ENCODE measurements around the gene EIF4G3.
"Not testable (repeated sequence)": the region's sequence is repeated elsewhere in the genome, so short reads cannot be mapped to it uniquely, and the experiment has no call there.

The EIF4G3 gene

DNA sequence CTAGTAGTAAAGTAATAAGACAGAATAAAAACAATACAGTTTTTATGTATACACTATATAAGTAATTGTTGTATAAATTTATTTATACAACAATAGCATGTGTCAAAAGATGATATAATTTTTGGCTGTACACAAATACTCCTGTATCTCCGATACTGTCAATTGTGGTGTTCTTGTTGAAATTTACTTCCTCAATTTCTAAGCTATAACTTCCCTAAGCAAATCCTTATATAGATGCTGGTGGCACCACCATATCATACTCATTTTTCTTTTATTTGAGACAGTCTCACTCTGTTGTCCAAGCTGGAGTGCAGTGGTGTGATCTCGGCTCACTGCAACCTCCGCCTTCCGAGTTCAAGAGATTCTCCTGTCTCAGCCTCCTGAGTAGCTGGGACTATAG lies 248.6 kb downstream of the EIF4G3 start:
- Mint-ChIP-seq H3K9me3 (no peaks in the 10 kb centered on the region), H3K4me3 (no peak overlapping the region), H3K4me1 (peaks cover 12% of the 10 kb centered on the region), H3K27me3 (no peaks in the 10 kb centered on the region), H3K27ac (no peak overlapping the region)
- ATAC-seq, result no peak
- no peak for DNase-seq

DNA sequence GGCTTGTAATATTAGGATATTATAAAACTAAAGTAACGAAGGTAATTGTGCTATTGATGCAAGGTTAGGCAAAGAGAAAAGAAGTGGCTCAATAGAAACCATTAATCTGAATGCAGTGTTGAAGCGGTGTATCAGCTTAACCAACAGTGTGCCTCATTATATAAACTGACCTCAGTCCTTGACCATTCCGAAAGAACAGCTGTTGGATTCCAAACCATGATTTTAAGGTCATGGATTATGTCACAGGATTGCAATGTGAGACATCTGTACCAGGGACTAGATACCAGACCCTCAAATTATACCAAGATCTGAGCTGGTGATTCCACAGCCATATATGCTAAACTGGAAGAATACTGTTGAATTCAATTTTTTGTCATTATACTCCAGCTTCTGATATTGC lies 255.4 kb downstream of the EIF4G3 start:
- H3K27ac Mint-ChIP-seq, result no peak overlapping the region
- no peak for ATAC-seq
- no peaks in the 10 kb centered on the region for H3K9me3 Mint-ChIP-seq
- H3K4me1 Mint-ChIP-seq, result no peaks in the 10 kb centered on the region
- no peaks in the 10 kb centered on the region for H3K27me3 Mint-ChIP-seq
- DNase-seq, result no peak
- H3K4me3 Mint-ChIP-seq, result no peak overlapping the region

DNA sequence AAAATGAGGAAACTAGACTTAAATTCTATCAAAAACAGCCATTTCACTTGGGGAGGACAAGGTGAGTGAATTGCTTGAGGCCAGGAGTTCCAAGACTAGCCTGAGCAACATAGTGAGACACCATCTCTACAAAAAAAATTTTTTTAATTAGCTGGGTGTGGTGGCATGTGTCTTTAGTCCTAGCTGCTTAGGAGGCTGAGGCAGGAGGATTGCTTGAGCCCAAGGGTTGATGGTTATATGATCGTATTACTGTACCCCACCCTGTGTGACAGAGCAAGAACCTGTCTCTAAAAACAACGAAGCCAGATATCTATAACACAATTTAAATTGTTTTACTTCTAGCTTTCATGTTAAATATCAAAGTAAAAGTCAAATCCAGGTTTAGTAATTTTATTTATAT lies 263.5 kb downstream of the EIF4G3 start:
- Mint-ChIP-seq H3K4me1 (no peaks in the 10 kb centered on the region), H3K9me3 (no peaks in the 10 kb centered on the region), H3K27ac (no peak overlapping the region), H3K4me3 (no peak overlapping the region), H3K27me3 (no peaks in the 10 kb centered on the region)
- ATAC-seq (no peak), DNase-seq (no peak)

DNA sequence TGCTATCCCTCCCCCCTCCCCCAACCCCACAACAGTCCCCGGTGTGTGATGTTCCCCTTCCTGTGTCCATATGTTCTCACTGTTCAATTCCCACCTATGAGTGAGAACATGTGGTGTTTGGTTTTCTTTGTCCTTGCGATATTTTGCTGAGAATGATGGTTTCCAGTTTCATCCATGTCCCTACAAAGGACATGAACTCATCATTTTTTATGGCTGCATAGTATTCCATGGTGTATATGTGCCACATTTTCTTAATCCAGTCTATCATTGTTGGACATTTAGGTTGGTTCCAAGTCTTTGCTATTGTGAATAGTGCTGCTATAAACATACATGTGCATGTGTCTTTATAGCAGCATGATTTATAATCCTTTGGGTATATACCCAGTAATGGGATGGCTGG lies 269.2 kb downstream of the EIF4G3 start:
- not testable (repeated sequence) for H3K4me1 Mint-ChIP-seq, ATAC-seq

DNA sequence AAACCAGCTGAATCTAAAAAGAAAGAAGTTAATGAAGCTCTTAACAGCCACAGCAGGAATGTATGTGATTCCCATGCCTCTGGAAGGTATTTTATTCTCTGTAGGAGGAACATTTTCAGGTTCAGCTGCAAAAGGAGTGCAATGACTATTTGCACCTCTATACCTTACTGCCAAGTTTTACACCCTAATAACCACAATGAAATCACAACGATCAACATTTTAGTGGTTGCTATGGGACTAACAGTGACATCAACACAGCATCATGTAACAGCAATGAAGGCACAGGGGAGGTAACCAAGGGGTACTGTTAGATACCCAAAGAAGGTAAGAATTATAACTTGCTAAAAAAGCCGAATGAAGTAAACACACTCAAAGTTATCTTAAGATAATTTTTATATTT lies 273.3 kb downstream of the EIF4G3 start:
- no peak overlapping the region for H3K27ac Mint-ChIP-seq

More for the DNA sequence above, 269.2 kb downstream of the EIF4G3 start:
- not testable (repeated sequence) for H3K9me3 Mint-ChIP-seq, DNase-seq, H3K4me3 Mint-ChIP-seq, H3K27ac Mint-ChIP-seq, H3K27me3 Mint-ChIP-seq

DNA sequence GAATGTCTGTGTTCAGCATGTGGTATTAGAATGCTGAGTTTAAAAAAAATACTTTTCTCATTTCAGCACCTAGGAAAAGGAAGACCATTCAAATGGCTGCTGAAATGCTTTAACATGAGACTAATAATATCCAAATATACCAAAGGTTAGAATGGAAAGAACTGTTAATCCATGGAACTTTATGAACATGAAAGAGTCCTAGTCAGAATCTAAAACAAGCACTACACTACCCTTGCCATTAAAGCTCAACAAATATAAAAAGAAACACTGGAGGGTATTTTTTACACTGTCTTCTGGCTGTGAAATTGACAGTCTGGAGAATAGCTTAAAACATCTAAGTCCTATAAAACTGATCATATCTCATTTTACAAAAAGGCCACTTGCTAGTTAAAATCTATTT lies 276.6 kb downstream of the EIF4G3 start:
- Mint-ChIP-seq H3K4me1 (no peaks in the 10 kb centered on the region), H3K9me3 (no peaks in the 10 kb centered on the region), H3K27me3 (no peaks in the 10 kb centered on the region), H3K27ac (no peak overlapping the region), H3K4me3 (no peak overlapping the region)
- ATAC-seq (no peak), DNase-seq (no peak)

More for the DNA sequence above, 273.3 kb downstream of the EIF4G3 start:
- Mint-ChIP-seq H3K4me3 (no peak overlapping the region), H3K9me3 (no peaks in the 10 kb centered on the region), H3K4me1 (no peaks in the 10 kb centered on the region), H3K27me3 (no peaks in the 10 kb centered on the region)
- ATAC-seq, result no peak
- DNase-seq, result no peak

DNA sequence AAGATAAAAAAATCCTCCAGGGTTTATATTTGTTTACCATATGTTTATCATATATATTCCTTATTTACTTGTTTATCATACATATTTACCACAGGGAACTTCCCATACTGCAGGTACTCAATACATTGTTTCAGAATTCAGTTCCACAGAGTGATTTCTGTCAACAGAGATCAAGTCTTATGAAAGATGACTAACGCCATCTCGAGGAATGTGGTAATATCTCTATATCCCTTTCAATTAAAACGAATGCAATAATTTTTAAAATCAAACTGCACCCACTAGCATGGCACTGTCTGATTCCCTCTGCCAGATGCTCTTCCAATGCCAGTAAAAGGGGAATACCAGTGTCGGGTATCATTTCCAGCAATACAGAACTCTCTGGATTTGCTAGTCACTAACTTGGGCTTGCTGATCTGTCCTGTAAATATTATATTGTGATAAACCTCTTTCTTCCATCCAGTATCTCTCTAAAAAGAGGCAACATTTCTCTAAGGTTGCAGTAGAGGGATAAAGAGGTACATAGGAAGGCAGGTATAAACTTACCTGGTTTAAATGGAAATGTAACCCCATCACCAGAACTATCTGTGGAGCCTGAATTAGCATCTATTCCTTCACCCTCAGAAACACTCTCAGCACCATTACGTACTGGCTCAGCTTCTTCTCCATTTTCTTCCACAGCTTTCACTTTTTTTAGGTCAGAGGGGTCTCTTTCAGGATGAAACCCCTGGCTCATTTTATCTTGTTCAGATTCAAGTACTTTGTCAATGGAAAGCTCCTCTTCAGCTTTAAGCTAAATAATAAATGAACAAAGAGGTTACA lies 277.3 kb downstream of the EIF4G3 start:
- H3K9me3 Mint-ChIP-seq, result no peaks in the 10 kb centered on the region
- no peaks in the 10 kb centered on the region for H3K4me1 Mint-ChIP-seq
- H3K4me3 Mint-ChIP-seq, result no peak overlapping the region
- H3K27me3 Mint-ChIP-seq, result no peaks in the 10 kb centered on the region
- DNase-seq, result no peak
- peak overlapping the region in 1 of 2 donors; percentile 48 for H3K27ac Mint-ChIP-seq
- no peak for ATAC-seq

DNA sequence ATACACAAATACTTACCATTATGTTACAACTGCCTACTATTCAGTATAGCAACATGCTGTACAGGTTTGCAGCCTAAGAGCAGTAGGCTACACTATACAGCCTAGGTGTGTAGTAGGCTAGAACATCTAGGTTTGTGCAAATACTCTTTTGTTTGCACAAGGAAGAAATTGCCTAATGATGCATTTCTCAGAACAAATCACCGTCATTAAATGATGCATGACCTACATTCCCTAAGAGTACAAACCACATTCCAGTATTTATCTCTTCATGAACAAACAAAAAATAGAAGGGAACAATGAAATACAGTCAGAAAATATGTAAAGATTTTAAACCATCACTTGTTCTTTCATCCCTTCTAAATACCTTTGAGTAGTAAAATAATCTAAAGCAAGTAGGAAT lies 279.9 kb downstream of the EIF4G3 start:
- Mint-ChIP-seq H3K27me3 (no peaks in the 10 kb centered on the region), H3K27ac (peak overlapping the region in 1 of 2 donors; percentile 63), H3K9me3 (no peaks in the 10 kb centered on the region), H3K4me3 (no peak overlapping the region), H3K4me1 (no peaks in the 10 kb centered on the region)
- ATAC-seq, result no peak
- DNase-seq, result no peak

DNA sequence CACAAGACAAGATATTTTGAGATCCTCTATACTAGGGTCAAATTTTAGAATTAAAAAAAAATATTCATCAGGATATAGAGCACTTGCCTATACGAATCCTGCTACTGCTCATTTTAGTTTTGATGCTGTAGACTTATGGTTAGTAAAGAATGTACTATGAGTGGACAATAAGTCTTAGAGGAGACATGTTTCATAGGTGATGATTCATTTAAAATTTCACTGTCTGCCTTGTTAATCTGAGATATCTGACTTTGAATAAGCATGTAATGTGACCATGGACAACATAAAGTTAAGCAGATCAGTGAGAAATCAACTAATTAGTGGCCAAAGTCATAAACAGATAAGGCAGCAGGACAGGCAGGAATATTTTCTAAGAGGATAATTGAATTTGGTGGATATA lies 282.8 kb downstream of the EIF4G3 start:
- Mint-ChIP-seq H3K4me3 (no peak overlapping the region), H3K4me1 (no peaks in the 10 kb centered on the region), H3K9me3 (no peaks in the 10 kb centered on the region), H3K27me3 (no peaks in the 10 kb centered on the region), H3K27ac (no peak overlapping the region)
- no peak for ATAC-seq
- DNase-seq, result no peak

DNA sequence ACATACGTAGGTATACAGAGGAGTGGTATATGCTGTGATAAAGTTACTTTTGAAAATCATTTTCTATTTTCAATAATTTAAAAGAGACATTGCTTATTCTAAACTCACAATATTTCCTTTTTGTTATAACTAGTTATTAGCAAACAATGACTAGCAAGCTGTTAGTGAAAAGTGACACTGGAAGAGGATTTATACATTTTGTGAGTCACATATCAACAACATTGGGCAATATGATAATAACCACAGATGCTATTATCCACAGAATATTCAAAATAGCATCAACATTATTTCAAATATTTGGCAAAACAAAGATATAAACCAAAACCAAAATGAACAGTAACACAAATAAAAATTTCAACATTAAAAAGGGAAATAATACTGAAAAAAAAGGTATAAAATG lies 285.6 kb downstream of the EIF4G3 start:
- ATAC-seq (no peak), DNase-seq (no peak)
- no peak overlapping the region for H3K4me3 Mint-ChIP-seq
- no peak overlapping the region for H3K27ac Mint-ChIP-seq
- H3K27me3 Mint-ChIP-seq, result no peaks in the 10 kb centered on the region
- no peaks in the 10 kb centered on the region for H3K9me3 Mint-ChIP-seq
- no peaks in the 10 kb centered on the region for H3K4me1 Mint-ChIP-seq

DNA sequence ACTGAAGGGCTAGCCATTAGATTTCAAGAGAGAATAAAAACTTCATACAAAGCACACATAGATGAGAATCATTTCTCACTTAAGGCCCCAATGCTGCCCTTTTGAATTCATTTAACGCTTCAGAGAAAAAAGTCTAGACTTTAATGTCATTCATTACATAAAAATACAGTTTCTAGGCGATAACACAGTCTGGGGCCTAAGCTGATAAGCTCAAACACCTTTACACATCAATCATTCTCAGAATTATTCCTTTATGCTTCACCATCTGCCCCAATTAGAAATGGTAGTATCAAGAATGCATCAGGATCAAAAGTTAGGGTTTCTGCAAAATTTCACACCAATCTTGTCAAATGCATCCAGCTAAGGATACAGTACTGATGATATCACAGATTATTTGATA lies 289.5 kb downstream of the EIF4G3 start:
- Mint-ChIP-seq H3K4me3 (no peak overlapping the region), H3K27me3 (no peaks in the 10 kb centered on the region), H3K4me1 (no peaks in the 10 kb centered on the region), H3K9me3 (no peaks in the 10 kb centered on the region), H3K27ac (no peak overlapping the region)
- DNase-seq (no peak), ATAC-seq (no peak)

DNA sequence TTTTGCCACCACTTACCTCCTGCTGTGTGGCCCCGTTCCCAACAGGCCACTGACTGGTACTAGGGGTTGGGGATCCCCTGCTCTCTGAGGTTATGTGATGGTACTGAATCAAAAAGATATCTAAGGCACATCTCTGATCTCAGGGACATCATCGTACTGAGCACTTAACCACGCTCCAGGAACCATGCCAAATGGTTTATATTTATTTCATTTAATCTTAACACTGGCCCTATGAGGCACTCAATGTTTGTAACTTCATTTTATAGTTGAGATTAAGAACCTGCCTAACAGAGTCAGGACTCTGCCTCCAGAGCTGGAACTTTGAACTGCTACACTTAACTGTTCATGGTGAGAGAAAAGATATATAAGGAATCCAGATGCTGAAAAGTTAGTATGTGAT lies 291.6 kb downstream of the EIF4G3 start:
- H3K9me3 Mint-ChIP-seq, result no peaks in the 10 kb centered on the region
- H3K27ac Mint-ChIP-seq, result no peak overlapping the region
- H3K4me3 Mint-ChIP-seq, result no peak overlapping the region
- no peaks in the 10 kb centered on the region for H3K4me1 Mint-ChIP-seq
- ATAC-seq (no peak), DNase-seq (no peak)
- no peaks in the 10 kb centered on the region for H3K27me3 Mint-ChIP-seq

DNA sequence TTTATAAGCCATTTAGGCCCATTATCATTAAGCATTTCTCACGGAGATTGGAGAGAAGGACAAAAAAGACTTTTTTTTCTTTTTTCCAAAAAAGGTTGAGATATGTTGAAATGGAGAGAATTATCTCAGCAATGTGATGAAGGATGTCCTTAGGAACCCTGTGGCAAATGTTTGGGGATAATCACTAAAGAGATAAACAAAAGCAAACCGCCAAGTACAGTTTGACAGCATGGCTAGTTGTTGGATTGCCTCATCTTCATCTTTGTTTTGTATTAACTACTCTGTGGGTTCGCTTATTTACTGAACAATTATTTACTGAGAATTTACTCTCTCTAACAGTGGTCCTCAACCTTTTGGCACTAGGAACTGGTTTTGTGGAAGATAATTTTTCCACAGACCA lies 292.2 kb downstream of the EIF4G3 start:
- H3K9me3 Mint-ChIP-seq, result no peaks in the 10 kb centered on the region
- H3K4me3 Mint-ChIP-seq, result no peak overlapping the region
- ATAC-seq (no peak), DNase-seq (no peak)
- no peaks in the 10 kb centered on the region for H3K27me3 Mint-ChIP-seq
- H3K4me1 Mint-ChIP-seq, result no peaks in the 10 kb centered on the region
- no peak overlapping the region for H3K27ac Mint-ChIP-seq

DNA sequence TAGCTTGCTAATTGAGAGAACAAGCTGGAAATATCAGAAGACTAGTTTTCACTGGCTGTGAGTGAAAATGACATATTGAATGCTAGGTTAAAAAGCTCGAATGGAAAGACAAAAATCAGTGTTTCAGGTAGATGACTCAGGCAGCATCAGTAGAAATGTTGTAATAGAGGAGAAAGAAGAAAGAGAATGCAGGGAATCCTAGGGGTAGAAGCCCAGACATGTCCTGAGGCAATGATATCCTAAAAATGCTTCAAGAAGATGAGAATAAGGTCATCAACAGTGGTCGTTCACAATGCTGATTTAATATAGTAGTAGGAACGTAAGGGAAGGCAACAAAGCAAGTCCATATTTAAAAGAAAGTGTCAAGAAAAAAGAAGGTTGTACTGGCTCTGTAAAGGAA lies 292.9 kb downstream of the EIF4G3 start:
- peak overlapping the region; percentile 0 to 93 for H3K27ac Mint-ChIP-seq
- no peaks in the 10 kb centered on the region for H3K9me3 Mint-ChIP-seq
- DNase-seq, result no peak
- no peak for ATAC-seq
- H3K4me1 Mint-ChIP-seq, result no peaks in the 10 kb centered on the region
- H3K27me3 Mint-ChIP-seq, result no peaks in the 10 kb centered on the region
- H3K4me3 Mint-ChIP-seq, result no peak overlapping the region

DNA sequence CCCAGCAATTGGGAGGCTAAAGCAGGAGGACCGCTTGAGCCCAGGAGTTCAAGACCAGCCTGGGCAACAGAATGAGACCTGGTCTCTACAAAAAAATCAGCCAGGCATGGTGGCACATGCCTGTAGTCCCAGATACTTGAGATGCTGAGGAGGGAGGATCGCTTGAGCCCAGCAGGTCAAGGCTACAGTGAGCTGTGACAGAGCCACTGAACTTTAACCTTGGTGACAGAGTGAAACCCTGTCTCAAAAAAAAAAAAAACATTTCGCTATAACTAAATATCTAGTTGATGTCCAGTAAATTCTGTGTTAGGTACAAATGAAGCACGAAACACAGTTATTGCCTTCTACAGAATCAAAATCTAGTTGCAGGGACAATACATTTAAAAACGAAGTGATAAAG lies 293.9 kb downstream of the EIF4G3 start:
- Mint-ChIP-seq H3K27ac (peak overlapping the region; percentile 7 to 44), H3K9me3 (no peaks in the 10 kb centered on the region), H3K4me3 (no peak overlapping the region), H3K27me3 (no peaks in the 10 kb centered on the region), H3K4me1 (no peaks in the 10 kb centered on the region)
- no peak for ATAC-seq
- DNase-seq, result no peak

DNA sequence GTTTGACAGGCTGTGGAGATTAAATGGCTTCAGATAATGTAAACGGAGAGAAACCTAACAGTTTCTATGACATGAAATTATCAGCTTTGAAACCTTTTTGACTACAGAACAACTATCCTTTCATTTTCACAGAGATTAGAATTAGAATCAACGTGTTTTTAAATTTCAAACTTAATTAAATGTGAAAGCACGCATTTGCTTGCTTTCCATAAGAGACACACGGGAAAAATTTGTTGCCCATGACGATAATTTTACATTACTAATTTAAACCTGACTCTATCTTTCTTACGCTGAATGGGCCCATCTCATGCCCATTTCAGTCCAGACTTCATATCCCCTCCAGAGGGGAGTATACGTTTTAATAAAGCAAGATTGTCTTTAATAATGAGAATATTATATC lies 297.9 kb downstream of the EIF4G3 start:
- Mint-ChIP-seq H3K27me3 (no peaks in the 10 kb centered on the region), H3K27ac (peak overlapping the region in 1 of 2 donors; percentile 40), H3K4me3 (no peak overlapping the region), H3K9me3 (no peaks in the 10 kb centered on the region), H3K4me1 (peaks cover 7% of the 10 kb centered on the region)
- ATAC-seq, result no peak
- DNase-seq, result no peak
